Frontal cortex (tissue), 4 donors: Measurements from ENCODE around the gene CFAP107. TPM values are rescaled to one million over a fixed set of nuclear protein-coding genes. Genes with fewer than 3 reads are reported as not detected.
"Not testable (repeated sequence)": the region's sequence is repeated elsewhere in the genome, so short reads cannot be mapped to it uniquely, and the experiment has no call there.

Experiments
- DNase-seq, 2 donors: peaks; one replicate each; pipeline ENCODE4 v3.0.0; 2012; ENCODE audit warnings: low spot score in 2 of 2
- FAIRE-seq: peaks from 2 replicates; lab custom pipeline; 2012; peaks lifted over from hg19 to GRCh38; lab: Jason Lieb, UNC
- total RNA-seq: library from RNA; depleted of rRNA; stranded (reverse); fragments of >200 nt; gene quantifications from one replicate; pipeline ENCODE4 v1.2.3, GENCODE V29; 2014
- donor health status: control.
- donor health status: control.
- donor health status: control.

CFAP107 gene
- total RNA-seq, 1 donor from 2014 or later: under 0.01 TPM

- FAIRE-seq: no peak
Measured at GRCh38 chr1:12774801-12775345, 28.9 kb downstream of the CFAP107 start.

DNA sequence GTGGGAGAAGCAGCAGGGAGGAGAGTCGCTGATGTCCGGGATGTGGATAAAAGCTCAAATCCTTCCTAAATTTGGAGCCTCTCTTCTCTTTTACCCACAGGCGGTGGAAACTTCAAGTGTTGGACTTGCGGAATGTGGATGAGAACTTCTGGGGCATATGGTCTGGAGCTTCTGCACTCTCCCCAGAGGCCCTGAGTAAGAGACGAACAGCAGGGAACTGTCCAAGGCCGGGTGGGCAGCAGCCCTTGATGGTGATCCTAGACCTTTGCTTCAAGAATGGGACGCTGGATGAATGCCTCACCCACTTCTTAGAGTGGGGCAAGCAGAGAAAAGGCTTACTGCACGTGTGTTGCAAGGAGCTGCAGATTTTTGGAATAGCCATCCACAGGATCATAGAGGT, 29.4 kb downstream of the CFAP107 start:
- FAIRE-seq (no peak), DNase-seq (no peak)

More at GRCh38 chr1:12774801-12775345, 28.9 kb downstream of the CFAP107 start:
- DNase-seq: no peak

- FAIRE-seq (no peak), DNase-seq (no peak)
Measured at GRCh38 chr1:12776801-12777557, 31.0 kb downstream of the CFAP107 start.

DNA sequence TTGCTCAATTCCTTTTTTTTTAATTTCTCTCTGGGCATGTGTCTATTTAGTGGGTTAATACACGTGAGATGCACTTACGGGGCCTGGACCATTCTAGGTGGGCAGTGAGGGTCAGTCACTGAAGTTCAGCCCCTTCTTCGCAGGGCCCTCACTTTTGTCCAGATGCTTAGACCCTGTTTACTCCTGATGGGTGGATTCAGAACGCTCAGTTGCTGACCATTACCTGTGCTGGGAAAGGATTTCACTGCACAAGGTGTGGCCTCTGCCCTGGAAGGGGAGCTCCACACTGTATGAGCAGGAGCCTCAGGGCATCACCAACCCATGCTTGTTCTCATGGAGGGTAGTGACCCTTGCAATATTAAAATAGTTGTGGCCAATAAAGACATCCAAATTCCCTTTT, 32.1 kb downstream of the CFAP107 start:
- no peak for DNase-seq
- no peak for FAIRE-seq

GRCh38 chr1:12778907-12779306, 32.9 kb downstream of the CFAP107 start:
- DNase-seq: no peak
- FAIRE-seq: no peak

GRCh38 chr1:12781488-12781887, 35.5 kb downstream of the CFAP107 start:
- FAIRE-seq, DNase-seq: not testable (repeated sequence)

DNA sequence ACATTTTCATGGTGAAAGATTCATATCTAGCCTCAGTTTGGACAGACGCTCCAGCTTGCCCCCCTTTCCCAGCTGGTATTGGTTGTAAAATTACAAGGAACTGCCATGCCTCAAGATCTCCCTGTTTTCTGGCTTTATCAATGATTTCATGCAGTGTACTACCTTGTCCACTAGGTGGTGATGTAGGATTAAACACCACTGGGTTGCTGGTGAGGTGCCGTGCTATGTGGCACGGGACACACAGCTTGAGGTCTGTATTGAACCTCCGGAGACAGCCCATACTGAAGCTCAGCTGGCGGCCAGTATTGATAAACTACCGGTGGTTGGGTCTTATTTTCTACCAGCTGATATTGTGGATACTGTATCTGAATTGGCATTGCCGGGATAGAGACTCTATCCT, 37.8 kb downstream of the CFAP107 start:
- not testable (repeated sequence) for DNase-seq, FAIRE-seq

- FAIRE-seq, DNase-seq: not testable (repeated sequence)
Measured at GRCh38 chr1:12784729-12785128, 38.7 kb downstream of the CFAP107 start.

DNA sequence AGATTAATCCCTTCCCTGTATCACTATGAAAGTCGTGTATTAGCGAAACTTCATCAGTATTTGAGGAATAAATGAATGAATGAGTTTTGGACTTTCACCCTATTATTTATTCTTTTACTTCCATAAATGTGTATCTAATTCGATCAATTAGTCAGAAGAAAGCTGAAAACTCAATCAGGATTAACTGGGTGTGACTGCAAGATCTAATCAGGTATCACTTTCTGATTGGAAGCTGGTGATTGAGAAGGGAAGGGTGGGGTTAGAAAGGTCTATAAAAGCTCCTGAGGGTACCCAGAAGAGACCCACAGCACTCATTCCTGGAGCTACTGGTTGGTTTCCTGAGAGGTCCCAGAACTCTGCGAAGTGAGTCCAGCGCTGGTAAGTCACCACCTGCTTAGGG, 45.1 kb downstream of the CFAP107 start, which contains the start of gene PRAMEF1:
PRAMEF1 (plus strand) TSS at position 301 of the 400 bp plus-strand sequence. CDS start 1,831 bp downstream, outside the sequence.
- not testable (repeated sequence) for FAIRE-seq, DNase-seq

DNA sequence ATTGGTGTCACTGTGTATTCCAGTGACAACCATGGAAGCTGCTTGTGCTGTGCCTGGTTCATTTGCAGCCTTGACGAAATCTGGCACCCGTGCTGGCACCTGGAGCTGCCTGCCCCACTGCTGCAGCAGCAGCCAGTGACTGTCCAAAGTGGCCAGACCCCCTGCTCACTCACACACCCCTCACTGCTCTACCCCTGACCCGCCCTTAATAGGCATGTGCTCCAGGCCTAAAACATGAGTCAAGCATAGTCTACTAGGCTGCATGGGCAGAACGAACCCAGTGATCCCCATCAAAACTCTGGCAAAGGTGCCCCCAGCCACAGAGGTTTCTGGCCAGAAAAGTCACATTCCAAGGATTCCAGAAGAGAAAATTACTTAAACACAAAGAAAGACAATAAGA, 52.9 kb downstream of the CFAP107 start:
- no peak for FAIRE-seq

DNA sequence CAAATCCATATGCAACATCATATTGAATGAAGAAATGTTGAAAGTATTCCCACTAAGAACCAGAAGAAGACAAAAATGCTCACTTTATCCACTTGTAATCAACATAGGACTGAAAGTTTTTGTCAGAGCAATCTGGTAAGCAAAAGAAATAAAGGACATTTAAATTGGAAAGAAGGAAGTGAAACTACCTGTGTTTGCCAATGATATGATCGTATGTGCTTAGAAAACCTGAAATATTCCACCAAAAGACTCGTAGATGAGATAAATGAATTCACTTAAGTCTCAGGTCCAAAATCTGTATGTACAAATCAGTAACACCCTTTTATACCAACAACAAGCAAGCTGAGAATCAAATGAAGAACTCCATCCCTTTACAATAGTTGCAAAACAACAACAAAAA, 53.7 kb downstream of the CFAP107 start:
- DNase-seq (no peak), FAIRE-seq (no peak)

More for the DNA sequence above, 52.9 kb downstream of the CFAP107 start:
- no peak for DNase-seq

DNA sequence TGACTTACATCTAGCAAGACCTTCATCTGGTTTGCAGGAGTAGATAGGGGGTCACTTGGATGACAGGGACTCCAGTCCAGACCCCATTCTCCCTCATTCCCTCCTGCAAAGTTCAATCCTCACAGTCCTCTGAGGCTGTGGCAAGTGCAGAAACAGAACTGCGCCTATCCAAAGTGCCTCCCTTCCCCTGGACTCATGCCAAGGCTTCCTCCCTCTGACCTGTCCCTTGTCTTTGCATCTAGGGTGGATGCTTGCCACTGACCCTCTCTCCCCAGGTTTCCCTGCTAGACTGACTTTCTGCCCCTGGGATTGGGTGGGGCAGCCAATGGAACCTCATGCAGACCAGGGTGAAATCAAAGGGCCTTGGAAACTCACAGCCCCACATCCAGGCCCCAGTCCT, 63.9 kb downstream of the CFAP107 start:
- FAIRE-seq (no peak), DNase-seq (no peak)

- DNase-seq: no peak
- FAIRE-seq: no peak
Measured at GRCh38 chr1:12810691-12811408, 64.8 kb downstream of the CFAP107 start.

DNA sequence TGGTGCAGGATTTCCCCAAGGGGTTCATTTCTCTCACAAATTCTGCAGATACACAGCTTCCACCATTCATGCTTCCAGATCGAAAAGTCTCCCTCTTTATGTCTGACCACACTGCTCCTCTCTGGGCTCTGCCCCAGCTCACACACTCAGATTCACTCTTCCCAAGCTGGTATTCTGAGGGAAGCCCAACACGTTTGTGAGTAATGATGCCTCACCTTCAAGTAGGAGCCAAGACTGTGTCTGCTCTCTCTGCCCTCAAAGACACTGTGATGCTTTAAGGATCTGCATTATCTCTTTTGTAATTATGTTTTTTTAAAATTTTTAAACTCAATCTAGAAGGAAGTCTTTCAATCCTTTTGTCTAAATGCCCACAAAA, 65.4 kb downstream of the CFAP107 start:
- DNase-seq (no peak), FAIRE-seq (no peak)

Other genes with a start within 250 kb of the CFAP107 start
- 13.0 TPM for gene DHRS3, start 128.0 kb upstream of the CFAP107 start, total RNA-seq
- not detected for gene AADACL4, start 102.1 kb upstream of the CFAP107 start, total RNA-seq
- not detected for gene AADACL3, start 30.1 kb upstream of the CFAP107 start, total RNA-seq
- gene PRAMEF12, start 27.5 kb downstream of the CFAP107 start, total RNA-seq: not detected
- gene PRAMEF1, start 45.2 kb downstream of the CFAP107 start, total RNA-seq: not detected
- not detected for gene PRAMEF11, start 85.2 kb downstream of the CFAP107 start, total RNA-seq
- not detected for gene HNRNPCL1, start 102.5 kb downstream of the CFAP107 start, total RNA-seq
- not detected for gene PRAMEF2, start 110.9 kb downstream of the CFAP107 start, total RNA-seq
- not detected for gene PRAMEF4, start 140.0 kb downstream of the CFAP107 start, total RNA-seq
- not detected for gene PRAMEF10, start 152.1 kb downstream of the CFAP107 start, total RNA-seq
- not detected for gene PRAMEF7, start 170.4 kb downstream of the CFAP107 start, total RNA-seq
- not detected for gene PRAMEF6, start 201.4 kb downstream of the CFAP107 start, total RNA-seq